ENCODE results near the gene ENOSF1. TPM values are rescaled to one million over a fixed set of nuclear protein-coding genes. Genes with fewer than 3 reads are reported as not detected.

Gene ENOSF1
- total RNA-seq, 1 donor from 2014 or later, result 96.2 TPM

DNA sequence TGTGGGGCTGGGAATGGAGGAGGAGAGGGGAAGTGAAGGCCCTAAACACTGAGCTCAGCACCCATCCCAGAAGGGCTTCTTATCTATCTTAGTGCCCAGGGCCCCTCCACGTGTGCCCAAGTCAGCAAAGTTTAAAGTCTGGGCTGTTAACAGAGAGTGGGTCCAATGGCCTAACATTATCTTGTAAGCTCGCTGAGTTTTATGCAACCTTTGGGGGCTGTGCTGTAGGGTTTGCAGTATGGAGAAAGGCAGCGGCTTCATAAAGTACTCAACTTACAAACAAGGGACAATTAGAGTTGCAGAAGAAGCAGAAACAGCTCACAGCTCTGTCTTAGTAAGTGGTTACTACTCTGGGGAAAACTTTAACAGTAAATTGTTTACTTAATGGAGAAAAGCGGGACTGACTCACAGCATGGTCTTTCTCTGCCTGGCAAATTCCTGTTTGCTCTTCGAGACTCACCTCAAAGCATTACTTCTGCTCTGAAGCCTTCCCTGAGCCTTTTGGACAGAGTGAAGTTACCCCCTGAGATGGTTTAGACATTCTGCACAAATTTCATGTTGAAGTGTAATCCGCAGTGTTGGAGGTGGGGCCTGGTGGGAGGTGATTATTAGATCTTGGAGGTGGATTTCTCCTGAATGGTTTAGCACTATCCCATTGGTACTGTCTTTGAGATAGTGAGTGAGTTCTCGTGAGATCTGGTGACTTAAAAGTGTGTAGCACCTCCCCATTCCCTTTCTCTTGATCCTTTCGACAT is 9.0 kb downstream of the ENOSF1 start:
- ATAC-seq, result peak; percentile 34
- H3K4me1 ChIP-seq, result no peaks in the 10 kb centered on the region

DNA sequence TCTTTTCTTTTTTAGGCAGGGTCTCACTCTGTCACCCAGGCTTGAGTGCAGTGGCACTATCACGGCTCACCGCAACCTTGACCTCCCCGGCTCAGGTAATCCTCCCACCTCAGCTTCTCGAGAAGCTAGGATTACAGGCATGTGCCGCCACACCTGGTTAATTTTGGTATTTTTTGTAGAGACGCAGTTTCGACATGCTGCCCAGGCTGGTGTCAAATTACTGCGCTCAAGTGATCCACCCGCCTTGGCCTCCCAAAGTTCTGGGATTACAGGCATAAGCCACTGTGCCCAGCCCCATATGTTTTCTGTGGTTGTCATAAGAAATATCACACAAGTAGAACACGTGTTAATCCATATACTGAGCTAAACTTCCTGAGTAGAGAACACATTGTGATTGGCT is 14.6 kb downstream of the ENOSF1 start:
- Histone ChIP-seq H3K4me3 (no peak overlapping the region), H3K27me3 (no peaks in the 10 kb centered on the region), H3K9me3 (no peaks in the 10 kb centered on the region), H3K27ac (no peak overlapping the region), H3K36me3 (peaks cover 22% of the 10 kb centered on the region), H3K4me1 (no peaks in the 10 kb centered on the region)
- DNase-seq (no peak), ATAC-seq (peak; percentile 60)
- TF ChIP-seq, protein P1, sequence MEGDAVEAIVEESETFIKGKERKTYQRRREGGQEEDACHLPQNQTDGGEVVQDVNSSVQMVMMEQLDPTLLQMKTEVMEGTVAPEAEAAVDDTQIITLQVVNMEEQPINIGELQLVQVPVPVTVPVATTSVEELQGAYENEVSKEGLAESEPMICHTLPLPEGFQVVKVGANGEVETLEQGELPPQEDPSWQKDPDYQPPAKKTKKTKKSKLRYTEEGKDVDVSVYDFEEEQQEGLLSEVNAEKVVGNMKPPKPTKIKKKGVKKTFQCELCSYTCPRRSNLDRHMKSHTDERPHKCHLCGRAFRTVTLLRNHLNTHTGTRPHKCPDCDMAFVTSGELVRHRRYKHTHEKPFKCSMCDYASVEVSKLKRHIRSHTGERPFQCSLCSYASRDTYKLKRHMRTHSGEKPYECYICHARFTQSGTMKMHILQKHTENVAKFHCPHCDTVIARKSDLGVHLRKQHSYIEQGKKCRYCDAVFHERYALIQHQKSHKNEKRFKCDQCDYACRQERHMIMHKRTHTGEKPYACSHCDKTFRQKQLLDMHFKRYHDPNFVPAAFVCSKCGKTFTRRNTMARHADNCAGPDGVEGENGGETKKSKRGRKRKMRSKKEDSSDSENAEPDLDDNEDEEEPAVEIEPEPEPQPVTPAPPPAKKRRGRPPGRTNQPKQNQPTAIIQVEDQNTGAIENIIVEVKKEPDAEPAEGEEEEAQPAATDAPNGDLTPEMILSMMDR (IDR thresholded peaks at IDR 0.05), result peak; percentile 9
- intact Hi-C loops (cut with DNase I), result no loop called here

More for the DNA sequence above, 9.0 kb downstream of the ENOSF1 start:
- H3K27me3 ChIP-seq, result no peaks in the 10 kb centered on the region
- no peak for DNase-seq
- intact Hi-C loops (cut with DNase I), result no loop called here
- peaks cover 22% of the 10 kb centered on the region for H3K36me3 ChIP-seq
- no peak overlapping the region for H3K27ac ChIP-seq
- no peaks in the 10 kb centered on the region for H3K9me3 ChIP-seq
- no peak overlapping the region for H3K4me3 ChIP-seq
- TF ChIP-seq, protein P1 (IDR thresholded peaks at IDR 0.05), result no peak

DNA sequence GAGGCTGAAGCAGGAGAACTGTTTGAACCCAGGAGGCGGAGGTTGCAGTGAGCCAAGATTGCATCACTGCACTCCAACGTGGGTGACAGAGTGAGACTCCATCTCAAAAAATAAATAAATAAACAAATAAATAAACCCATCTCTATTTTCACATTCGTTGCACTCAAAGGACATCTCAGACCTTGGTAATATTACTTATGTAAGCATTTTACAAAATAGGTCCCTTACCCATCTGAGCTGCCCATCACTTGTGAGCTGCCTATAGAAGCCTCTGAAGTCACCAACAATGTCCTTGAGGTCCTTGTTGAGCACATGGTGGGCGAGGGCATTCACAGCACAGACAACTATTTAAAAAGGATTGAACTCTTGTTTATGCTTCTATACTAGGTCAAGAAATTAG is 15.4 kb downstream of the ENOSF1 start:
- Histone ChIP-seq H3K36me3 (peaks cover 30% of the 10 kb centered on the region), H3K9me3 (no peaks in the 10 kb centered on the region), H3K27me3 (no peaks in the 10 kb centered on the region), H3K4me1 (no peaks in the 10 kb centered on the region), H3K27ac (no peak overlapping the region), H3K4me3 (no peak overlapping the region)
- DNase-seq, result no peak
- TF ChIP-seq, protein P1 (IDR thresholded peaks at IDR 0.05), result no peak
- intact Hi-C loops (cut with DNase I), result no loop called here
- ATAC-seq, result no peak

DNA sequence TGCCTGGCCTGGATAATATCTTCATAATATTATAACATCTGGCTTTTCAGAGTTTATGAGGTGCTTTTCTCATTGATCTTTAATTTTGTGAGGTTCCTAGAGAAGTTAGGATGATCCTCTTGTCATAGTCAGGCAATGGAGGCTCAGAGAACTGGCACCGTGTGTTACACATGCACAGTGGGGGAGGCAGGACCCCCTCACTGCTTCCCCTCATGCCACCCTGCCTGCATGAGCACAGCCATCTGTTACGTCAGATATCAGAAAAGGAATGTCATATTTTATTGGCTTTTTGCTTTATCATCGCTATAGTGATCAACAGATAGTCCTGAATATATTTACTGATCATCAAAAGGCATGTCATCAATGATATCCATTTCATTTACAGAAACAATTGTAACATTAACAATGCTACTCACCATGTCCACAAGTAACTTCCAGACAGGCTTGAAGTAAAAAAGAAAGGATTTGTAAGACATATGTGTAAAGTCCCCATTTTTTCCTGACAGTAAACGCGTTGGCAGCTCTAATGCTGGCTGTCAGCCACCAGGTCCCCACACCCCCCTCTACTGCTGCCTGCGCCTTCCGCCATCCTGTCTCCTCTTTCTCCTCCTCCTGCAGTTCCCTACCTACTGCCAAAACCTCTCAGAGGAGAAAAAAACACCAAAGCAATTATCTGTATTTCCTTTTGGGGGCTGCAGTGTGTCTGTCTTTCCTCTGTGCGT is 18.8 kb downstream of the ENOSF1 start:
- intact Hi-C loops (cut with DNase I), result no loop called here
- Histone ChIP-seq H3K27ac (no peak overlapping the region), H3K4me3 (no peak overlapping the region), H3K36me3 (peaks cover 46% of the 10 kb centered on the region), H3K4me1 (no peaks in the 10 kb centered on the region), H3K9me3 (no peaks in the 10 kb centered on the region), H3K27me3 (no peaks in the 10 kb centered on the region)
- ATAC-seq, result no peak
- no peak for DNase-seq
- TF ChIP-seq, protein P1 (IDR thresholded peaks at IDR 0.05), result no peak

DNA sequence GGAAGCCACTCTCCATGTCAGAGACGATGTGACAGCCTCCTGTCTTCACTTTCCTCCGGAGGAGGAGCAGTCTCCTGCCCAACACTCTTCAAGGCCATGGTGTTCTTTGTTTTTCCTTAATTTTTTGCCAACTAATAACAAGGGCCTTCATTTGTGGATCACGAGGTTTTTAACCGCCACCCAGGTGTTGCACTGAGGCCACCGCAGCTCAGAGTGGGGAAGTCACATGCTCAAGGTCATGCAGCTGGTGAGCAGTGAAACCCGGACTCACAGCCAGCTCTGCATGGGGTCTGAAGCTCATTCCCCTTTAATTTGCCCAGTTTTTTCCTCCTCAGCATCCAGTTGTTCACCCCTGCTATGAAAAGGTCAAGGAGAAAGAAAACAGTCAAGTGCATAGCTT is 19.6 kb downstream of the ENOSF1 start:
- Histone ChIP-seq H3K27me3 (no peaks in the 10 kb centered on the region), H3K9me3 (no peaks in the 10 kb centered on the region), H3K27ac (no peak overlapping the region), H3K4me3 (no peak overlapping the region), H3K36me3 (peaks cover 46% of the 10 kb centered on the region), H3K4me1 (no peaks in the 10 kb centered on the region)
- no peak for ATAC-seq
- TF ChIP-seq, protein P1 (IDR thresholded peaks at IDR 0.05), result no peak
- DNase-seq, result no peak
- intact Hi-C loops (cut with DNase I), result no loop called here

Measured in upper lobe of right lung (tissue), 1 donor.